K562 (cell line): ENCODE data around the gene PNPLA1. TPM values are rescaled to one million over a fixed set of nuclear protein-coding genes. Genes with fewer than 3 reads are reported as not detected.
A peak's percentile ranks its signal among the peaks of the same experiment; 100 is the strongest.

Source experiments
- BHLHE40 ChIP-seq: IDR thresholded peaks from 2 replicates; pipeline ENCODE4 v1.6.1; 2011; ENCODE audit warnings: low read length, improper control_type of control experiment
- CHD1 ChIP-seq: fragments of 200-600 bp; sonication (generic); IDR thresholded peaks from one replicate; pipeline ENCODE4 v1.6.1; 2012; ENCODE audit warnings: mild to moderate bottlenecking, moderate library complexity, low read length, inconsistent platforms
- ELF1 ChIP-seq: fragments of 200-800 bp; sonication (Bioruptor generic); IDR thresholded peaks from 2 replicates; pipeline ENCODE4 v1.6.1; 2016; ENCODE audit warnings: missing genetic modification characterization, missing compliant biosample characterization
- ELF4 ChIP-seq: fragments of 450-650 bp; formaldehyde crosslinking; IDR thresholded peaks from 2 replicates; pipeline ENCODE4 v1.4.0; 2022; ENCODE audit warnings: missing genetic modification characterization
- FOXJ2 ChIP-seq: fragments of 200-800 bp; sonication (Bioruptor generic); IDR thresholded peaks from 2 replicates; pipeline ENCODE4 v1.6.1; 2016; ENCODE audit warnings: missing genetic modification characterization, missing compliant biosample characterization
- HDAC3 ChIP-seq: fragments of 450-650 bp; IDR thresholded peaks from 2 replicates; pipeline ENCODE4 v1.6.1; 2018; ENCODE audit warnings: borderline replicate concordance, mild to moderate bottlenecking, moderate library complexity; ENCODE audit not compliant: partially characterized antibody
- HLTF ChIP-seq: fragments of 450-650 bp; IDR thresholded peaks from 2 replicates; pipeline ENCODE4 v1.6.1; 2016
- MAZ ChIP-seq, 2 experiments: fragments of 450-650 bp in 1 of 2; sonication (generic) in 1 of 2; formaldehyde crosslinking; IDR thresholded peaks in 1 of 2; conservative IDR thresholded peaks in 1 of 2; 2 replicates each; pipeline versions ENCODE4 v1.4.0 to v1.5.0; 2020; ENCODE audit warnings: mild to moderate bottlenecking in 1 of 2, missing genetic modification reagents in 1 of 2
- NFIC ChIP-seq: fragments of 450-650 bp; IDR thresholded peaks from 2 replicates; pipeline ENCODE4 v1.6.1; 2017; ENCODE audit warnings: mild to moderate bottlenecking, inconsistent platforms
- NR2C2 ChIP-seq, 2 experiments: fragments of 200-800 bp in 1 of 2; sonication (Bioruptor generic) in 1 of 2; sonication (generic) in 1 of 2; formaldehyde crosslinking in 1 of 2; IDR thresholded peaks; 2 replicates each; pipeline versions ENCODE4 v1.6.1 to v1.8.0; 2016 to 2022; ENCODE audit warnings: mild to moderate bottlenecking in 1 of 2, missing compliant biosample characterization in 1 of 2, missing genetic modification characterization in 1 of 2, missing genetic modification reagents in 1 of 2
- RAD51 ChIP-seq: fragments of 450-650 bp; IDR thresholded peaks from 2 replicates; pipeline ENCODE4 v1.7.1; 2016; ENCODE audit warnings: low read depth, mild to moderate bottlenecking, borderline replicate concordance
- SPI1 ChIP-seq: IDR thresholded peaks from 2 replicates; pipeline ENCODE4 v1.6.1; 2011; ENCODE audit warnings: low read depth, low read length, control low read depth, borderline replicate concordance
- TEAD4 ChIP-seq, 2 experiments: sonication (generic) in 1 of 2; formaldehyde crosslinking in 1 of 2; IDR thresholded peaks; 2 replicates each; pipeline versions ENCODE4 v1.6.1 to v1.8.0; 2012 to 2022; ENCODE audit warnings: borderline replicate concordance in 1 of 2, inconsistent platforms in 1 of 2, low read length in 1 of 2, mild to moderate bottlenecking in 1 of 2, missing genetic modification reagents in 1 of 2
- TFE3 ChIP-seq: fragments of 450-650 bp; formaldehyde crosslinking; IDR thresholded peaks from 2 replicates; pipeline ENCODE4 v1.4.0; 2020; ENCODE audit warnings: mild to moderate bottlenecking, mixed read lengths
- polyA plus RNA-seq, 8 experiments: library from polyadenylated mRNA; depleted of rRNA in 4 of 8; stranded (reverse) in 5 of 8; unstranded in 3 of 8; fragments of >200 nt; fragmentation: Nextera tagmentation in 2 of 8; fragmentation: Illumina TruSeq in 1 of 8; extraction: Ambion mirVana in 2 of 8; extraction: Trizol in 1 of 8; gene quantifications; 2 replicates each; pipeline versions ENCODE4 v1.2.1 to v1.2.3, GENCODE V29; 2011 to 2014; ENCODE audit warnings: inconsistent platforms in 1 of 8, missing spikeins in 1 of 8
- total RNA-seq, 7 experiments: library from RNA; depleted of rRNA in 6 of 7; stranded (reverse); fragments of >200 nt in 6 of 7; fragmentation: Illumina TruSeq in 2 of 7; extraction: Trizol in 2 of 7; gene quantifications; 2 replicates each; pipeline versions ENCODE4 v1.2.1 to v1.2.3, GENCODE V29; 2011 to 2021; ENCODE audit warnings: low replicate concordance in 1 of 7
- TF ChIP-seq, protein P1 (sequence below): fragments of 250-450 bp; sonication (Bioruptor Pico); IDR thresholded peaks from 2 replicates; pipeline ENCODE4 v1.8.0; 2021; ENCODE audit warnings: mild to moderate bottlenecking, moderate library complexity
- TF ChIP-seq, protein P2 (sequence below): fragments of 450-650 bp; IDR thresholded peaks from 2 replicates; pipeline ENCODE4 v1.6.1; 2016; ENCODE audit warnings: low read depth, mild to moderate bottlenecking, moderate library complexity
- TF ChIP-seq, protein P3 (sequence below): sonication (generic); formaldehyde crosslinking; IDR thresholded peaks from 2 replicates; pipeline ENCODE4 v1.9.0; 2022; ENCODE audit warnings: mild to moderate bottlenecking, missing genetic modification reagents
- TF ChIP-seq, protein P4 (sequence below): fragments of 200-800 bp; sonication (Bioruptor generic); IDR thresholded peaks from 2 replicates; pipeline ENCODE4 v1.6.1; 2017; ENCODE audit warnings: missing genetic modification characterization, missing compliant biosample characterization
- TF ChIP-seq, protein P5 (sequence below), 2 experiments: IDR thresholded peaks; 2 replicates each; pipeline ENCODE4 v1.6.1; 2012; ENCODE audit warnings: improper control_type of control experiment in 2 of 2, low read depth in 2 of 2, low read length in 2 of 2, borderline replicate concordance in 1 of 2

PNPLA1 gene
- total and polyA plus RNA-seq, 9 of the 15 experiments (the other 6 are each of a cell fraction or from before 2014, with no cell fraction given), result 0.04 to 0.27 (median 0.13) TPM; not detected in 2

DNA sequence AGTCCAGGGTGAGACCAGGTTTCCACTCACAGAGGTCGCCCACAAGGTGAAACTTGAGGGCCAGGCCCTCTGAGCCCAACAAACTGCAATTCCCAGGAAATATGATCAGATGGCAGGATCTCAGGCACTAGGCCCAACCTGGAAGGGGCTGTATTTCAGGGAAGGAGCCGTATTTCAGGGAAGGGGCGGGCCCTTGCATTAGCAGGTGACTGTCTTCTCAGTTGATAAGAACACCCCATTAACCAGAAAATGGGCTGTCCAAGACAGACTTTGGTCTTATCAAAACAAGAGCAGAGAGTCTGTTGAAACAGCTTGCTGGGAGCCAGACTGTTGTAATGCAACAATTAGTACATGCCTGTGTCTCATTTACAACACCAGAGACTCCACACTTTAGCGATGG is 77.8 kb downstream of the PNPLA1 start (continued):
- TF ChIP-seq, protein P1, sequence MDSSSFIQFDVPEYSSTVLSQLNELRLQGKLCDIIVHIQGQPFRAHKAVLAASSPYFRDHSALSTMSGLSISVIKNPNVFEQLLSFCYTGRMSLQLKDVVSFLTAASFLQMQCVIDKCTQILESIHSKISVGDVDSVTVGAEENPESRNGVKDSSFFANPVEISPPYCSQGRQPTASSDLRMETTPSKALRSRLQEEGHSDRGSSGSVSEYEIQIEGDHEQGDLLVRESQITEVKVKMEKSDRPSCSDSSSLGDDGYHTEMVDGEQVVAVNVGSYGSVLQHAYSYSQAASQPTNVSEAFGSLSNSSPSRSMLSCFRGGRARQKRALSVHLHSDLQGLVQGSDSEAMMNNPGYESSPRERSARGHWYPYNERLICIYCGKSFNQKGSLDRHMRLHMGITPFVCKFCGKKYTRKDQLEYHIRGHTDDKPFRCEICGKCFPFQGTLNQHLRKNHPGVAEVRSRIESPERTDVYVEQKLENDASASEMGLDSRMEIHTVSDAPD, result no peak
- TF ChIP-seq, protein P2, sequence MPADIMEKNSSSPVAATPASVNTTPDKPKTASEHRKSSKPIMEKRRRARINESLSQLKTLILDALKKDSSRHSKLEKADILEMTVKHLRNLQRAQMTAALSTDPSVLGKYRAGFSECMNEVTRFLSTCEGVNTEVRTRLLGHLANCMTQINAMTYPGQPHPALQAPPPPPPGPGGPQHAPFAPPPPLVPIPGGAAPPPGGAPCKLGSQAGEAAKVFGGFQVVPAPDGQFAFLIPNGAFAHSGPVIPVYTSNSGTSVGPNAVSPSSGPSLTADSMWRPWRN, result no peak
- TF ChIP-seq, protein P3, sequence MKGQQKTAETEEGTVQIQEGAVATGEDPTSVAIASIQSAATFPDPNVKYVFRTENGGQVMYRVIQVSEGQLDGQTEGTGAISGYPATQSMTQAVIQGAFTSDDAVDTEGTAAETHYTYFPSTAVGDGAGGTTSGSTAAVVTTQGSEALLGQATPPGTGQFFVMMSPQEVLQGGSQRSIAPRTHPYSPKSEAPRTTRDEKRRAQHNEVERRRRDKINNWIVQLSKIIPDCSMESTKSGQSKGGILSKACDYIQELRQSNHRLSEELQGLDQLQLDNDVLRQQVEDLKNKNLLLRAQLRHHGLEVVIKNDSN (CRISPR knock-in tag), result peak; percentile 41; the same call in 1 of the 2 replicates
- TF ChIP-seq RAD51, result no peak; the same call in 1 of the 2 replicates
- peak in 1 of 2 experiments; percentile 15; a peak in 1 of 4 replicates for TF ChIP-seq MAZ (CRISPR knock-in tag; conservative IDR thresholded peaks at IDR 0.05 in 1 of 2, IDR thresholded peaks at IDR 0.05 in 1 of 2)
- TF ChIP-seq HDAC3, result peak; percentile 69
- no peak for TF ChIP-seq CHD1
- TF ChIP-seq SPI1, result no peak
- peak; percentile 70 for TF ChIP-seq BHLHE40
- peak; percentile 91 for TF ChIP-seq TEAD4 (IDR thresholded peaks at IDR 0.05; ENCODE audit: low read length)
- TF ChIP-seq TEAD4 (CRISPR knock-in tag; IDR thresholded peaks at IDR 0.05; ENCODE audit: borderline replicate concordance), result no peak
- no peak for TF ChIP-seq HLTF
- no peak for TF ChIP-seq TFE3 (CRISPR knock-in tag)
- no peak for TF ChIP-seq ELF4 (CRISPR knock-in tag)
- TF ChIP-seq NR2C2 (CRISPR knock-in tag; IDR thresholded peaks at IDR 0.05), result 0 out of 2 replicates have a peak, but pooled peaks have one; percentile 25
- no peak for TF ChIP-seq NR2C2 (tag; IDR thresholded peaks at IDR 0.05)
- peak; percentile 42 for TF ChIP-seq NFIC
- TF ChIP-seq ELF1 (tag), result no peak
- no peak for TF ChIP-seq FOXJ2 (tag)
- TF ChIP-seq, protein P4, sequence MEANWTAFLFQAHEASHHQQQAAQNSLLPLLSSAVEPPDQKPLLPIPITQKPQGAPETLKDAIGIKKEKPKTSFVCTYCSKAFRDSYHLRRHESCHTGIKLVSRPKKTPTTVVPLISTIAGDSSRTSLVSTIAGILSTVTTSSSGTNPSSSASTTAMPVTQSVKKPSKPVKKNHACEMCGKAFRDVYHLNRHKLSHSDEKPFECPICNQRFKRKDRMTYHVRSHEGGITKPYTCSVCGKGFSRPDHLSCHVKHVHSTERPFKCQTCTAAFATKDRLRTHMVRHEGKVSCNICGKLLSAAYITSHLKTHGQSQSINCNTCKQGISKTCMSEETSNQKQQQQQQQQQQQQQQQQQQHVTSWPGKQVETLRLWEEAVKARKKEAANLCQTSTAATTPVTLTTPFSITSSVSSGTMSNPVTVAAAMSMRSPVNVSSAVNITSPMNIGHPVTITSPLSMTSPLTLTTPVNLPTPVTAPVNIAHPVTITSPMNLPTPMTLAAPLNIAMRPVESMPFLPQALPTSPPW (CRISPR knock-in tag), result 0 out of 2 replicates have a peak, but pooled peaks have one; percentile 35
- TF ChIP-seq, protein P5, sequence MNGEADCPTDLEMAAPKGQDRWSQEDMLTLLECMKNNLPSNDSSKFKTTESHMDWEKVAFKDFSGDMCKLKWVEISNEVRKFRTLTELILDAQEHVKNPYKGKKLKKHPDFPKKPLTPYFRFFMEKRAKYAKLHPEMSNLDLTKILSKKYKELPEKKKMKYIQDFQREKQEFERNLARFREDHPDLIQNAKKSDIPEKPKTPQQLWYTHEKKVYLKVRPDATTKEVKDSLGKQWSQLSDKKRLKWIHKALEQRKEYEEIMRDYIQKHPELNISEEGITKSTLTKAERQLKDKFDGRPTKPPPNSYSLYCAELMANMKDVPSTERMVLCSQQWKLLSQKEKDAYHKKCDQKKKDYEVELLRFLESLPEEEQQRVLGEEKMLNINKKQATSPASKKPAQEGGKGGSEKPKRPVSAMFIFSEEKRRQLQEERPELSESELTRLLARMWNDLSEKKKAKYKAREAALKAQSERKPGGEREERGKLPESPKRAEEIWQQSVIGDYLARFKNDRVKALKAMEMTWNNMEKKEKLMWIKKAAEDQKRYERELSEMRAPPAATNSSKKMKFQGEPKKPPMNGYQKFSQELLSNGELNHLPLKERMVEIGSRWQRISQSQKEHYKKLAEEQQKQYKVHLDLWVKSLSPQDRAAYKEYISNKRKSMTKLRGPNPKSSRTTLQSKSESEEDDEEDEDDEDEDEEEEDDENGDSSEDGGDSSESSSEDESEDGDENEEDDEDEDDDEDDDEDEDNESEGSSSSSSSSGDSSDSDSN (IDR thresholded peaks at IDR 0.05; ENCODE audit: borderline replicate concordance in 1 of 2, low read depth in 2 of 2, low read length in 2 of 2), result no peak
